GM12878 (cell line): ENCODE results near the gene KIF17. TPM values are rescaled to one million over a fixed set of nuclear protein-coding genes. Genes with fewer than 3 reads are reported as not detected.

Source experiments
- ATF7 ChIP-seq: fragments of 450-650 bp; IDR thresholded peaks from 2 replicates; pipeline ENCODE4 v1.6.1; 2016; ENCODE audit warnings: low read depth, mild to moderate bottlenecking
- BCL11A ChIP-seq: IDR thresholded peaks from 2 replicates; pipeline ENCODE4 v1.6.1; 2011; ENCODE audit warnings: low read depth, low read length
- BMI1 ChIP-seq: fragments of 450-650 bp; IDR thresholded peaks from 2 replicates; pipeline ENCODE4 v1.6.1; 2016; ENCODE audit warnings: mild to moderate bottlenecking, moderate library complexity, borderline replicate concordance
- CHD4 ChIP-seq: fragments of 200-600 bp; sonication (generic); IDR thresholded peaks from 2 replicates; pipeline ENCODE4 v1.6.1; 2016; ENCODE audit warnings: mild to moderate bottlenecking
- CREB1 ChIP-seq: IDR thresholded peaks from 2 replicates; pipeline ENCODE4 v1.6.1; 2012; ENCODE audit warnings: low read depth, mild to moderate bottlenecking, inconsistent platforms
- ESRRA ChIP-seq: IDR thresholded peaks from 2 replicates; pipeline ENCODE4 v1.6.1; 2012; ENCODE audit warnings: mild to moderate bottlenecking, low read length, improper control_type of control experiment
- IKZF1 ChIP-seq: fragments of 450-650 bp; conservative IDR thresholded peaks from 2 replicates; pipeline ENCODE4 v1.6.1; 2017; ENCODE audit warnings: antibody characterized with exemption, mild to moderate bottlenecking
- IRF4 ChIP-seq: IDR thresholded peaks from 2 replicates; pipeline ENCODE4 v1.6.1; 2011; ENCODE audit warnings: low read depth, low read length
- RB1 ChIP-seq: fragments of 450-650 bp; formaldehyde crosslinking; IDR thresholded peaks from 2 replicates; pipeline ENCODE4 v1.6.1; 2017; ENCODE audit warnings: mild to moderate bottlenecking, borderline replicate concordance
- RUNX3 ChIP-seq: IDR thresholded peaks from 2 replicates; pipeline ENCODE4 v1.6.1; 2012; ENCODE audit warnings: low read length, inconsistent platforms
- SMARCA5 ChIP-seq: fragments of 450-650 bp; IDR thresholded peaks from 2 replicates; pipeline ENCODE4 v1.6.1; 2017; ENCODE audit warnings: mild to moderate bottlenecking
- TARDBP ChIP-seq: IDR thresholded peaks from 2 replicates; pipeline ENCODE4 v1.6.1; 2016; ENCODE audit warnings: borderline replicate concordance
- TCF3 ChIP-seq: IDR thresholded peaks from 2 replicates; pipeline ENCODE4 v1.6.1; 2012; ENCODE audit warnings: low read depth, mild to moderate bottlenecking, low read length, borderline replicate concordance; ENCODE audit not compliant: insufficient read depth
- WRNIP1 ChIP-seq: IDR thresholded peaks from 2 replicates; pipeline ENCODE4 v1.6.1; 2011; ENCODE audit warnings: low read depth, low read length, improper control_type of control experiment, borderline replicate concordance
- YY1 ChIP-seq: IDR thresholded peaks from 2 replicates; pipeline ENCODE4 v1.6.1; 2011; ENCODE audit warnings: low read depth, mild to moderate bottlenecking, low read length
- polyA plus RNA-seq, 11 experiments: library from polyadenylated mRNA; depleted of rRNA in 4 of 11; unstranded in 6 of 11; stranded (reverse) in 5 of 11; fragments of >200 nt; fragmentation: Nextera tagmentation in 4 of 11; fragmentation: Illumina TruSeq in 1 of 11; extraction: Ambion mirVana in 4 of 11; extraction: Trizol in 1 of 11; gene quantifications; 1 replicate in 1 of 11; 2 replicates in 10 of 11; pipeline versions ENCODE4 v1.2.1 to v1.2.3, GENCODE V29; 2011 to 2016; ENCODE audit warnings: inconsistent platforms in 2 of 11, missing spikeins in 2 of 11, low read depth in 1 of 11
- total RNA-seq, 4 experiments: library from RNA; depleted of rRNA in 3 of 4; stranded (reverse); fragments of >200 nt in 3 of 4; fragmentation: Illumina TruSeq in 1 of 4; extraction: Trizol in 1 of 4; gene quantifications; 2 replicates each; pipeline versions ENCODE4 v1.2.1 to v1.2.3, GENCODE V29; 2013 to 2021
- TF ChIP-seq, protein P1 (sequence below): IDR thresholded peaks from 2 replicates; pipeline ENCODE4 v1.6.1; 2011; ENCODE audit warnings: low read depth, low read length, improper control_type of control experiment, borderline replicate concordance
- TF ChIP-seq, protein P2 (sequence below): fragments of 450-650 bp; IDR thresholded peaks from 2 replicates; pipeline ENCODE4 v1.6.1; 2016; ENCODE audit warnings: mild to moderate bottlenecking

Gene KIF17
- total and polyA plus RNA-seq, 10 of the 15 experiments (the other 5 are each of a cell fraction or from before 2014, with no cell fraction given): 0.01 to 0.10 (median 0.03) TPM; not detected in 7

DNA sequence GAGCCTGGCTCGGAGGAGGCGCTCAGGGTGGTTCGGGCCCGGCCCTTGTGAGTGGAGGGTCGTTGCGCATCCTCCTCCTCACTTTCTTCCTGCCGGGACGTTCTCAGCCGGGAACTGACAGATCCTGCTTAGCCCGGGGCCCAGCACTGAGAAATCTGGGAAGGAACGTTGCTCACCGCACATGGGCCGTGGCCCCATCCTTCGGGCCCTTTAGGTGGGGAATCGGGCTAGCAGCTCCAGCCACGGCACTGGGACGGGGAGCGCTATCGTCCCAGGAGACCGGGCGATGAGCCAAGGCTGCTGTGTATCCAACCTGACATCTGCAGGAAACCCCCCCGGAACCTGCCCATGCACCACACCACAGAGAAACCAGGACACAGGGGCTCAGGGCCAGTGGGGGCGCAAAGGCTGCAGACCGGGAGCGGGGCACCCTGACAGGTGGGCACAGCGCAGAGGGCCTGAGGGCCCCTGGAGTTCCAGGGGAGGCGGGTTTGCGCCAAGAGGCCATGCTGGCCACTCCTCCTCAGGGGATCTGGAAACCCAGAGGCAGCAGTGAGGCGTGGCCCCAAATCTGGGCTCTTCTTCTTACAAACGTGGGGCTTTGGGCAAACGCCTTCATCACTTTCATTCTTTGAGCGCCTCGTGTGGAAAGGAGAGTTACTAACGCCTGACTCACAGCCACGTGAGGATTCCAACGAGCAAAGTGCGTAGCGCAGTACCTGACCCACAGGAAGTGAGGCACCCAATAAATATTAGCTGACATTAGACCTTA lies 15.0 kb upstream of the KIF17 start, which contains the start of gene SH2D5 (continued):
- 0 out of 2 replicates have a peak, but pooled peaks have one; percentile 11 for TF ChIP-seq TARDBP
- no peak for TF ChIP-seq CHD4
- no peak for TF ChIP-seq ESRRA
- TF ChIP-seq TCF3: 0 out of 2 replicates have a peak, but pooled peaks have one; percentile 15
- TF ChIP-seq, protein P1, sequence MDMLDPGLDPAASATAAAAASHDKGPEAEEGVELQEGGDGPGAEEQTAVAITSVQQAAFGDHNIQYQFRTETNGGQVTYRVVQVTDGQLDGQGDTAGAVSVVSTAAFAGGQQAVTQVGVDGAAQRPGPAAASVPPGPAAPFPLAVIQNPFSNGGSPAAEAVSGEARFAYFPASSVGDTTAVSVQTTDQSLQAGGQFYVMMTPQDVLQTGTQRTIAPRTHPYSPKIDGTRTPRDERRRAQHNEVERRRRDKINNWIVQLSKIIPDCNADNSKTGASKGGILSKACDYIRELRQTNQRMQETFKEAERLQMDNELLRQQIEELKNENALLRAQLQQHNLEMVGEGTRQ: peak; percentile 37; the same call in 1 of the 2 replicates
- TF ChIP-seq RB1: no peak
- TF ChIP-seq, protein P2, sequence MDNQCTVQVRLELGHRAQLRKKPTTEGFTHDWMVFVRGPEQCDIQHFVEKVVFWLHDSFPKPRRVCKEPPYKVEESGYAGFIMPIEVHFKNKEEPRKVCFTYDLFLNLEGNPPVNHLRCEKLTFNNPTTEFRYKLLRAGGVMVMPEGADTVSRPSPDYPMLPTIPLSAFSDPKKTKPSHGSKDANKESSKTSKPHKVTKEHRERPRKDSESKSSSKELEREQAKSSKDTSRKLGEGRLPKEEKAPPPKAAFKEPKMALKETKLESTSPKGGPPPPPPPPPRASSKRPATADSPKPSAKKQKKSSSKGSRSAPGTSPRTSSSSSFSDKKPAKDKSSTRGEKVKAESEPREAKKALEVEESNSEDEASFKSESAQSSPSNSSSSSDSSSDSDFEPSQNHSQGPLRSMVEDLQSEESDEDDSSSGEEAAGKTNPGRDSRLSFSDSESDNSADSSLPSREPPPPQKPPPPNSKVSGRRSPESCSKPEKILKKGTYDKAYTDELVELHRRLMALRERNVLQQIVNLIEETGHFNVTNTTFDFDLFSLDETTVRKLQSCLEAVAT: no peak
- TF ChIP-seq BMI1: no peak
- no peak for TF ChIP-seq BCL11A
- peak; percentile 45 for TF ChIP-seq IKZF1
- peak; percentile 19 for TF ChIP-seq RUNX3
- peak; percentile 29; the same call in 1 of the 2 replicates for TF ChIP-seq CREB1
- TF ChIP-seq IRF4: no peak
- no peak for TF ChIP-seq WRNIP1
- no peak for TF ChIP-seq YY1
- peak; percentile 36; the same call in 1 of the 2 replicates for TF ChIP-seq ATF7
- 0 out of 2 replicates have a peak, but pooled peaks have one; percentile 1 for TF ChIP-seq SMARCA5
